Duodenal mucosa (tissue), 2 donors: Measurements from ENCODE around the gene TYW1.
"Not testable (repeated sequence)": the region's sequence is repeated elsewhere in the genome, so short reads cannot be mapped to it uniquely, and the experiment has no call there.

ENCODE experiments used
- H3K27ac ChIP-seq: one replicate; pipeline ENCODE4 v1.7.0; 2013; ENCODE audit warnings: low read depth, low read length
- H3K27me3 ChIP-seq, 2 donors: one replicate each; pipeline ENCODE4 v1.7.0; 2013; ENCODE audit warnings: low read length in 2 of 2, control low read depth in 1 of 2; ENCODE audit not compliant: insufficient read depth in 2 of 2, control insufficient read depth in 1 of 2
- H3K36me3 ChIP-seq, 2 donors: one replicate each; pipeline ENCODE4 v1.7.0; 2013; ENCODE audit warnings: low read length in 2 of 2, control low read depth in 1 of 2; ENCODE audit not compliant: insufficient read depth in 2 of 2, control insufficient read depth in 1 of 2
- H3K4me1 ChIP-seq, 2 donors: one replicate each; pipeline ENCODE4 v1.7.0; 2013; ENCODE audit warnings: low read length in 2 of 2, control low read depth in 1 of 2; ENCODE audit not compliant: insufficient read depth in 2 of 2, control insufficient read depth in 1 of 2
- H3K4me3 ChIP-seq, 2 donors: one replicate each; pipeline ENCODE4 v1.7.0; 2013; ENCODE audit warnings: low read length in 2 of 2, low read depth in 1 of 2
- H3K9ac ChIP-seq, 2 donors: one replicate each; pipeline ENCODE4 v1.7.0; 2013; ENCODE audit warnings: low read length in 2 of 2, low read depth in 1 of 2
- H3K9me3 ChIP-seq, 2 donors: one replicate each; pipeline ENCODE4 v1.7.0; 2013; ENCODE audit warnings: low read length in 2 of 2, control low read depth in 1 of 2; ENCODE audit not compliant: control insufficient read depth in 1 of 2

TYW1 gene

GRCh38 chr7:67018940-67019339 lies 22.3 kb downstream of the TYW1 start:
- no peak overlapping the region for H3K27ac ChIP-seq
- no peaks in the 10 kb centered on the region for H3K27me3 ChIP-seq
- no peak overlapping the region for H3K4me3 ChIP-seq
- no peaks in the 10 kb centered on the region for H3K9me3 ChIP-seq
- H3K4me1 ChIP-seq, result no peaks in the 10 kb centered on the region
- H3K36me3 ChIP-seq, result peaks cover 3 to 60% of the 10 kb centered on the region in 2 donors
- H3K9ac ChIP-seq, result no peak overlapping the region

- Histone ChIP-seq H3K9ac (no peak overlapping the region), H3K9me3 (no peaks in the 10 kb centered on the region), H3K27ac (no peak overlapping the region), H3K36me3 (peaks cover 3 to 54% of the 10 kb centered on the region in 2 donors), H3K4me3 (no peak overlapping the region), H3K4me1 (no peaks in the 10 kb centered on the region), H3K27me3 (no peaks in the 10 kb centered on the region)
These were observed 23.1 kb downstream of the TYW1 start for GRCh38 chr7:67019562-67020390.

GRCh38 chr7:67021260-67021659 lies 24.6 kb downstream of the TYW1 start:
- Histone ChIP-seq H3K4me1 (no peaks in the 10 kb centered on the region), H3K4me3 (no peak overlapping the region), H3K27ac (no peak overlapping the region), H3K9me3 (no peaks in the 10 kb centered on the region), H3K27me3 (no peaks in the 10 kb centered on the region), H3K9ac (no peak overlapping the region), H3K36me3 (peaks cover 3 to 53% of the 10 kb centered on the region in 2 donors)

- H3K4me3 ChIP-seq, result no peak overlapping the region
- no peaks in the 10 kb centered on the region for H3K4me1 ChIP-seq
- H3K27me3 ChIP-seq, result no peaks in the 10 kb centered on the region
- no peak overlapping the region for H3K27ac ChIP-seq
- no peaks in the 10 kb centered on the region for H3K9me3 ChIP-seq
- no peak overlapping the region for H3K9ac ChIP-seq
- peaks cover 3 to 49% of the 10 kb centered on the region in 2 donors for H3K36me3 ChIP-seq
These were observed 25.9 kb downstream of the TYW1 start for GRCh38 chr7:67022511-67022910.

- H3K4me1 ChIP-seq, H3K27me3 ChIP-seq, H3K9me3 ChIP-seq, H3K9ac ChIP-seq, H3K4me3 ChIP-seq, H3K27ac ChIP-seq: not testable (repeated sequence)
- H3K36me3 ChIP-seq, result peaks cover 0 to 39% of the 10 kb centered on the region in 2 donors
These were observed 28.8 kb downstream of the TYW1 start for GRCh38 chr7:67025459-67025858.

- H3K9ac ChIP-seq, H3K4me1 ChIP-seq, H3K27me3 ChIP-seq, H3K9me3 ChIP-seq, H3K27ac ChIP-seq, H3K4me3 ChIP-seq: not testable (repeated sequence)
- H3K36me3 ChIP-seq, result peaks cover 0 to 25% of the 10 kb centered on the region in 2 donors
These were observed 35.1 kb downstream of the TYW1 start for GRCh38 chr7:67031685-67032084.

GRCh38 chr7:67033251-67033650 lies 36.6 kb downstream of the TYW1 start:
- H3K27me3 ChIP-seq, result no peaks in the 10 kb centered on the region
- peaks cover 0 to 3% of the 10 kb centered on the region in 2 donors for H3K4me1 ChIP-seq
- H3K4me3 ChIP-seq, result no peak overlapping the region
- no peaks in the 10 kb centered on the region for H3K9me3 ChIP-seq
- H3K36me3 ChIP-seq, result peaks cover 0 to 20% of the 10 kb centered on the region in 2 donors
- no peak overlapping the region for H3K9ac ChIP-seq
- no peak overlapping the region for H3K27ac ChIP-seq

GRCh38 chr7:67036432-67037395 lies 40.1 kb downstream of the TYW1 start:
- Histone ChIP-seq H3K36me3 (peaks cover 0 to 12% of the 10 kb centered on the region in 2 donors), H3K27ac (peak overlapping the region; percentile 32)
- H3K4me3 ChIP-seq, H3K27me3 ChIP-seq, H3K9me3 ChIP-seq, H3K9ac ChIP-seq, H3K4me1 ChIP-seq: not testable (repeated sequence)

- not testable (repeated sequence) for H3K9me3 ChIP-seq, H3K27ac ChIP-seq, H3K27me3 ChIP-seq, H3K4me3 ChIP-seq, H3K9ac ChIP-seq, H3K4me1 ChIP-seq, H3K36me3 ChIP-seq
These were observed 44.2 kb downstream of the TYW1 start for GRCh38 chr7:67040832-67041231.
